Measurements from ENCODE around the gene KMT2B.

- TF ChIP-seq CTCF (IDR thresholded peaks at IDR 0.05) (no peak), POLR2A (IDR thresholded peaks at IDR 0.05) (no peak)
These were observed 4.7 kb downstream of the KMT2B start for GRCh38 chr19:35722461-35722860.

All from lower leg skin (tissue), 3 donors.